ENCODE results near the gene SMARCA2. TPM values are rescaled to one million over a fixed set of nuclear protein-coding genes. Genes with fewer than 3 reads are reported as not detected.

Gene SMARCA2
- total RNA-seq, 1 donor from 2014 or later = 96.2 TPM

DNA sequence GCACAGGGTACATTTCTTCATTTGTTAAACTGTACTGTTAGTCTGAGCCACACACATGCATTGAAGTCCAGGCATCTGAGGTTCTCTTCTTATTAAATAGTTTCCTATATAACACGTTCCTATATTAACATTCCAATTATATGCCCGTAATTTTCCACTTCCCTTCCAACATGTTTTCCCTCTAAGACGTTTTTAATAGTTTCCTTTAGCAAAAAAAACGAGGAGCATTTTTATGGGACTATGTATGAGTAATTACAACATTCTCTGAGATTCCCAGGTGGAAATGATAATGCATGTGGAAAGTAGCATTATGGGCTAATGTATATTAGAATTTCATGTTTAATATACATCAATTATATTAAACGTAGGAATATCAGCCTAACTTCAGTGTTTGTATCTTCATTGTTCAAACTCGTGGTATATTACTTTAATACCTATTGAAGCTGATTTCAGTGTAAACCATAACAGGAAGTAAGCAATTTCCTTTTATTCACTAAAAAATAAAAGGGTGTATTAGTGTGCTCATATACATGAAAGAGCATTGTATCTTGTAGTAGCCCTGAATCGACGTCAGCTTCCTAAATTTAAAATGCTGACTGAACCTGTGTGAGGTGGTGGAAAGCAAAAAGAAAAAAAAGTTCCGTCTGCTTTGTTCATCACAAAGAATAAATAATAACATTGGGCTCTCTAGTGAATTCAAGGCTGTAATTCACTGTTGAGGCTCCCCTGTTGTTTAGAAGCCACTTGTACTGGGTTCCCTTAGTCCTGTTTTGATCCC is 11.3 kb downstream of the SMARCA2 start:
- TF ChIP-seq, protein P1, sequence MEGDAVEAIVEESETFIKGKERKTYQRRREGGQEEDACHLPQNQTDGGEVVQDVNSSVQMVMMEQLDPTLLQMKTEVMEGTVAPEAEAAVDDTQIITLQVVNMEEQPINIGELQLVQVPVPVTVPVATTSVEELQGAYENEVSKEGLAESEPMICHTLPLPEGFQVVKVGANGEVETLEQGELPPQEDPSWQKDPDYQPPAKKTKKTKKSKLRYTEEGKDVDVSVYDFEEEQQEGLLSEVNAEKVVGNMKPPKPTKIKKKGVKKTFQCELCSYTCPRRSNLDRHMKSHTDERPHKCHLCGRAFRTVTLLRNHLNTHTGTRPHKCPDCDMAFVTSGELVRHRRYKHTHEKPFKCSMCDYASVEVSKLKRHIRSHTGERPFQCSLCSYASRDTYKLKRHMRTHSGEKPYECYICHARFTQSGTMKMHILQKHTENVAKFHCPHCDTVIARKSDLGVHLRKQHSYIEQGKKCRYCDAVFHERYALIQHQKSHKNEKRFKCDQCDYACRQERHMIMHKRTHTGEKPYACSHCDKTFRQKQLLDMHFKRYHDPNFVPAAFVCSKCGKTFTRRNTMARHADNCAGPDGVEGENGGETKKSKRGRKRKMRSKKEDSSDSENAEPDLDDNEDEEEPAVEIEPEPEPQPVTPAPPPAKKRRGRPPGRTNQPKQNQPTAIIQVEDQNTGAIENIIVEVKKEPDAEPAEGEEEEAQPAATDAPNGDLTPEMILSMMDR (IDR thresholded peaks at IDR 0.05; ENCODE audit: unreplicated experiment) = no peak
- Mint-ChIP-seq H3K4me3 (no peak overlapping the region), H3K27me3 (ENCODE audit: low read depth) (no peaks in the 10 kb centered on the region), H3K4me1 (peaks cover 57% of the 10 kb centered on the region), H3K9me3 (no peaks in the 10 kb centered on the region), H3K36me3 (peaks cover 2% of the 10 kb centered on the region), H3K27ac (no peak overlapping the region)
- no peak for DNase-seq (ENCODE audit: low spot score in 2 of 2, unreplicated experiment in 2 of 2)

DNA sequence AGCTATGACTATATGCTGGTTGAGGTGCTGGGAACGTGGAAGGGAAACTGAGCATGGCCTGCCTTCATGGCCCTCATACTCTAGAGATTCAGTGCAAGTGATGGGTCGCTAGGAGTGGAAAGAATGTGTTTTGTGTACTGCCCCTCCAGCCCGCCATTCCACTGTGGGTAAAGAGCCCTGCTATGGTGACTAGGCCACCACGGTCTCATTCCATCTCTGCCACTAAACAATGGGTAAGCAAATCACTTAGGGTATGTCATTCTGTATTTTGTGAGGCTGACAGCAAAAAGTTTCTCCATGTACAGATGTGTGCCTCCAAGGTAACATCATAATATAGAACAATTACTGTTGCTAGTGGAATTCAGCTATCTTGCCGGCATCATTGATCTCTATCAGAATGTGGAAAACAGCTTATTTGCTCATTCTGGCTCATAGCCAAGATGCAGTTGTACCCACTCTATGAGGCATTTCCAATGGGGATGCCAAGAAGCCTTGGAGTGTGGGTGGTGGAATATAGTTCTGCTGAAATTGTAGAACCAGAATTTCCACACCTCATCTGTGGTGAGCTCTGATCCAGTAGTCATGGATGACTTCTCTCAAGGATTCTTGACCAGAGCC is 12.5 kb downstream of the SMARCA2 start:
- no peaks in the 10 kb centered on the region for H3K9me3 Mint-ChIP-seq
- no peak for DNase-seq (ENCODE audit: low spot score in 2 of 2, unreplicated experiment in 2 of 2)
- no peak overlapping the region for H3K4me3 Mint-ChIP-seq

DNA sequence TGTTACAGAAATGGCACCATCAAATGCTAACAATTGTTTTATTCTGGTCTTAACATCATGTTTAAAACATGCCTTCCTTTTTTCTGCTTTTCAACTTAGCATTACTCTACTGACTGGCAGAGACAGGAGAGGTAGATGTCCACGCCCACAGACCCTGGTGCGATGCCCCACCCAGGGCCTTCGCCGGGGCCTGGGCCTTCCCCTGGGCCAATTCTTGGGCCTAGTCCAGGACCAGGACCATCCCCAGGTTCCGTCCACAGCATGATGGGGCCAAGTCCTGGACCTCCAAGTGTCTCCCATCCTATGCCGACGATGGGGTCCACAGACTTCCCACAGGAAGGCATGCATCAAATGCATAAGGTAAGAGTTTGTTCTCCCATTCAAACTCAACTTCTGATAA is 13.7 kb downstream of the SMARCA2 start:
- Mint-ChIP-seq H3K27ac (no peak overlapping the region), H3K36me3 (peaks cover 11% of the 10 kb centered on the region), H3K27me3 (ENCODE audit: low read depth) (no peaks in the 10 kb centered on the region), H3K4me3 (no peak overlapping the region), H3K9me3 (no peaks in the 10 kb centered on the region), H3K4me1 (peaks cover 37% of the 10 kb centered on the region)
- TF ChIP-seq, protein P1 (IDR thresholded peaks at IDR 0.05; ENCODE audit: unreplicated experiment) = no peak
- DNase-seq (ENCODE audit: low spot score in 2 of 2, unreplicated experiment in 2 of 2) = no peak

More for the DNA sequence above, 12.5 kb downstream of the SMARCA2 start:
- Mint-ChIP-seq H3K4me1 (peaks cover 49% of the 10 kb centered on the region), H3K27me3 (ENCODE audit: low read depth) (no peaks in the 10 kb centered on the region), H3K36me3 (peaks cover 2% of the 10 kb centered on the region), H3K27ac (no peak overlapping the region)
- TF ChIP-seq, protein P1 (IDR thresholded peaks at IDR 0.05; ENCODE audit: unreplicated experiment) = no peak

DNA sequence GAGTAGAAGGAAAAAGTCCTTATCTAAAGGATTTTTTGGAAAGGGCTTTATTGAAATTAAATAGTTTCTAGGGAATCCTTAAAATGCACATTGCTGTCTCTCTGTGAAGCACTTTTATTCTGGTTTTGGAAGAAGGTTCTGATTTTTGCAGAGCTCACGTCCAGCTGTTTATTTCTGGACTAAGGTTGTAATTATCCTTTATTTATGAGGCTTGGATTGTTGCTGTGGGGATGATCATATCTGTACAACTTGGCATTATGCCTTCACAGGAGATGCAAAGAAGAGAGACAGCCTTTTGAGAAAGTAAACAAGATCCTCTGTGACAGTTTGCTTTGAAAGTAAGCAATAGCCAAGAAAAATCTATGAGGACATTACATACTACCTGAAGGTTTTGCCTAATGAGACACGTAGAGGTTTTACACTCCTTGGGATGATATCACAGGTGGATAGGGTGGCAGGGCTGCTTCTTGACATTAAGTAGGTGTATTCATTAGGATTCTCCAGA is 14.6 kb downstream of the SMARCA2 start:
- peaks cover 17% of the 10 kb centered on the region for H3K36me3 Mint-ChIP-seq
- no peaks in the 10 kb centered on the region for H3K9me3 Mint-ChIP-seq
- peaks cover 29% of the 10 kb centered on the region for H3K4me1 Mint-ChIP-seq
- TF ChIP-seq, protein P1 (IDR thresholded peaks at IDR 0.05; ENCODE audit: unreplicated experiment) = no peak
- H3K4me3 Mint-ChIP-seq = no peak overlapping the region
- no peak overlapping the region for H3K27ac Mint-ChIP-seq
- no peak for DNase-seq (ENCODE audit: low spot score in 2 of 2, unreplicated experiment in 2 of 2)
- no peaks in the 10 kb centered on the region for H3K27me3 Mint-ChIP-seq (ENCODE audit: low read depth)

DNA sequence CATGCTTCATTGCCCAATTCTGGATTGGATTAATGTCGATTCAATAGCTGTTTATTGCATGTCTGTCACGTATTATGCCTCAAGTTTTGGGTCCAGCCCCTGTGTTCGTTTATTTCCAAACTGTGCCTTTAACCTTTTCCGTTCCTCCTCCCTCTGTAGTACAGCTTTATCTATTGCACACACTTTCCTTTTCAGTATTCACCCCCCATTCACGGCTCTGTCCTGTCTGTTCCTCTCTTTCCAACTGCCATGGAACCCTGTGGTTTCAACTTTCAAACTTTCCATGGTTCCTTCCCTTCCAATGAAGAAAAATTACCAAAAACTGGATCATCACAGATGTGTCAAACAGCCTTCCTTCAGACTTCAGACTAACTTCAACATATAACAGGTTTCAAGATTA is 17.1 kb downstream of the SMARCA2 start:
- Mint-ChIP-seq H3K36me3 (peaks cover 19% of the 10 kb centered on the region), H3K27ac (no peak overlapping the region), H3K4me1 (peaks cover 21% of the 10 kb centered on the region), H3K27me3 (ENCODE audit: low read depth) (no peaks in the 10 kb centered on the region), H3K9me3 (no peaks in the 10 kb centered on the region), H3K4me3 (no peak overlapping the region)
- DNase-seq (ENCODE audit: low spot score in 2 of 2, unreplicated experiment in 2 of 2) = no peak
- TF ChIP-seq, protein P1 (IDR thresholded peaks at IDR 0.05; ENCODE audit: unreplicated experiment) = no peak
